Stimulated activated CD4-positive, alpha-beta T cell treated with anti-CD3 and anti-CD28 coated beads, TNF-alpha, amount 100 ng/mL, for 24 hours (primary cell): ENCODE measurements around the gene NAV2.

ENCODE experiments used
- DNase-seq, 3 experiments: peaks; one replicate each; pipeline ENCODE4 v3.0.0-alpha.2; 2020; ENCODE audit warnings: low read depth in 3 of 3

Gene NAV2

GRCh38 chr11:19862091-19862490 is 149.5 kb downstream of the NAV2 start:
- no peak for DNase-seq

DNA sequence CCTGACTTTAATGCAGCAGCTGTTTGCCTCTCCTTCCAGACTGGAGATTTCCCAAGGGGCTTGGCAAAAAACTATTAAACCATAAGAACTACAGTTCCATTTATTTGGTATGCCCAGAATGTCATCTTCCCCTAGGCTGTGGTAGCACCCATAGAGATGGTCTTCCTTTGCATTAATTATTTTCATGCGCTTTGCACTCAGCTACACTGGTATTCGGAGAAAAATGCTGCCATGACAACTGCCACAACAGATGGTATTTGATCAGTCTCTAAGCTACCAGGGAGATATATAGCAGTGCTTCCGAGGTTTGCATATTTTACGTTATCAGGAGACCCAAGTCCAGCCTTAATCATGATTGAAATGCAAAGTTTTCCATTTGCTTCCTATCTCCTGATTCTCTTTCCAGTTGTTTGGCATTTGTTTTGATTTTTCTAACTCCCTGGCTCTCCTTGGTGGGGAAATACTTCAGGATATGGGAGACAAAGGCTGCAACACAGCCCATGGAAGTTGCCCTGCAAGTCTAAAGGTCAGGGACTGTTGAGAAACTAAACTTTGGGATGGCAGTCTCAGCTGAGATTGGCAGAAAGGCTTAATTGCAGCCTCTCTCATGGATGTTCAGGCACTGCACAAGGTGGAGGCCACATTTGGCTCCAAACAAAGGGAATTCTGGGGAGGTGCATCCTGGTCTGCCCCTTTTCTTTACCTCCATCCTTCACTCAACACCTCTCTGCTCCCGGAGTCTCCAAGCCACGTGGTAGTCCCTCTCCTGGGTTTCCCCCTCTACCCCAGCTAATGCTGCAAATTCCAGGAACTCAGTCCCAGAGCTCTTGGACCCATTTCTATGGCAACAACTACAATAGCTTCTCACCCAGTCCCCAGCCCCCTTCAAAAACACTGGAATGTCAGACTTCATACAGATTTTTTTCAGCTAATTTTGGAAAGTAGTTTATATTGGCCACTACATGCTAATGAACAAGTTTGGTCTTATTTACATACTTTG is 151.8 kb downstream of the NAV2 start:
- no peak for DNase-seq

- DNase-seq: no peak
Observed at GRCh38 chr11:19866037-19866436, 153.4 kb downstream of the NAV2 start.

DNA sequence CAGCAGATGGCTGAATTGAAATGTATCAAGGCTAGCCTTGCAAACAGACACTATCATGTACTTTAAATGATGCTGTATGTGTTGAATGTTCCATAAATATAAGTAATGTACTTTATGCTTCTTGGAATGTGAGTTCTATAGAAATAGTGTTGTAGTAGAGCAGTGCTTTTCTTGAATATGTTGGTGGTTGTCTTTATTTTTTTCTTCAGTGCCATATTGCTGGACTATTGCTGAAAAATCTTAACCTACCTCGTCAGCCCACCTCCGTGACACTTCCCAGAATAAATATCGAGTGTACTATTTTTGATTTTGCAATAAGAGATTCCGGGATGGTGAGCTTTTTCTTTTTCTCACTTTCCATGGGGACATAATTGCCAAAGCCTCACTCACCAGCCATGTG is 153.9 kb downstream of the NAV2 start:
- DNase-seq: no peak

- no peak for DNase-seq
Observed at GRCh38 chr11:19867064-19867463, 154.4 kb downstream of the NAV2 start.

DNA sequence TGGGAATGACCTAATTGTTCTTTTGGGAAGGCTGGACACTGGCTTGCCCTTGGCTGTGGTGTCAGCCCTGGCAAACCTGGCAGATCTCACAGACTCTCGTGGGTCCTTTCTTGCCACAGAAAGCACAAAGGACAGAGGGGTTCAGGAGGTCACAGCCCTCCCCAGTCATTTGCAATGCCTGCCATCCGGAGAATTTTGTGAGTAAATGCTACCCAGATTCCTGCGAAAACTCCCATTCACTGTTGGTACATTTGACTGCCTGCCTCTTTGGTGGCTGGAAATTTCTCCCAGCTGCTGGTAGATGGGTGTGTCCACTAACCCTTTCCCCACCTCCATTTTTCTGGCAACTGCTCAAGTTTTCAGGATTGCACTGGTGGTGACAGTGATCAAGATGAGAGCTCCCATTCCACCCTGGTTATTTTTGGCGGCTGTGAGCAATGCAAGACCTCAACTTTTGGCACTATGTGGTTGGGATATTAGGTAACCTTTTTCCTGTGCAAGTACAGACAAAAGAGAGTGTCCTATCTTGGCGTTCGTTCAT is 155.7 kb downstream of the NAV2 start:
- no peak for DNase-seq

GRCh38 chr11:19868871-19869270 is 156.2 kb downstream of the NAV2 start:
- DNase-seq: no peak

- DNase-seq: no peak
Observed at GRCh38 chr11:19869466-19869865, 156.8 kb downstream of the NAV2 start.

GRCh38 chr11:19869946-19870589 is 157.4 kb downstream of the NAV2 start:
- DNase-seq: no peak

GRCh38 chr11:19871531-19871930 is 158.9 kb downstream of the NAV2 start:
- no peak for DNase-seq

DNA sequence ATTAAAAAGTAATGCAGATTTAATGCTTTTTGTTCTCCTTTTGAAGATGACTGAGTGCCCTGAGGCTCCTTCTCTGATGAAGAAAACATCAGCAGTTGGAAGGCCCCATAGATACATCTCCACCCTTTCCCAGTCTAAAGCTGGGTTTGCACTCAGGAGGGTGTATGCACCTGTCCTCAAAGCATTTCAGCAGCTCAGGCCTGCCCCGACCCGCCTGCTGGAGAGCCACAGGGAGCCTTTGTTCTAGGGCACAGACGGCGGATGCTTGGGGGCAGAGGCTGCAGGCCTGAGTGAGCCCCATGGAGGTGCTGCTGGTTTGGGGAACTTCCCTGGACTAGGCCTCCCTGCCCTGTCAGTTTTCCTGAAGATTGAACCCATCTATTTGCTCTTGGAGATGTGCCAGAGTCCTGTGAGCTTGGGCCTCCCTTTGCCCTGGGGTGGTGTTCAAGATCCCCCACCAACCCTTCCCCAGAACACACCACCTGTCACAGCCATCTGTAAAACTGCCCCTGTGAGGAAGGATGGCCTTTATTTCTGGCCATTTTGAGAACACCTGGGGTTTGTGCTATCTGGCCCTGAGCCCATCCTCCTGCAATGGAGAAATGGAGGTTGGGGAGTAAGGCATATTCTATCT is 160.0 kb downstream of the NAV2 start:
- no peak for DNase-seq

DNA sequence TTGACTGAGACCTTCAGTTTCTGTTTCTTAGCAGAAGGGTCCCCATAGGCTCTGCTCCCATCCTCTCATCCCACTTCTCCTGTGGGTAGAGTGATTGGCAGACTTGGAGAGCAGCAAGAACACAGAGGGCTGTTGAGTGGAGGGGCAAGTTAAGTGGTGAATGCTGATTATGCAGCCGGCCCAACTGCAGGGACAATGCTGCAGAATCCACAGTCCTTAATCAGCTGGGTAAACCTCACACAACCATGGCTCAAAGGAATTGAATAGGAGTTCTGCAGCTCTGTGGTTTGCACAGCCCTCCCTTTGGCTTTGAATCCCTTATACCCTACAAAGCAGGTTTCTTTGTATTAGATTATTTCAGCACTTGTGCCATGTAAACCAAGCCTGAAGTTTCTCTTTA is 161.1 kb downstream of the NAV2 start:
- no peak for DNase-seq

DNA sequence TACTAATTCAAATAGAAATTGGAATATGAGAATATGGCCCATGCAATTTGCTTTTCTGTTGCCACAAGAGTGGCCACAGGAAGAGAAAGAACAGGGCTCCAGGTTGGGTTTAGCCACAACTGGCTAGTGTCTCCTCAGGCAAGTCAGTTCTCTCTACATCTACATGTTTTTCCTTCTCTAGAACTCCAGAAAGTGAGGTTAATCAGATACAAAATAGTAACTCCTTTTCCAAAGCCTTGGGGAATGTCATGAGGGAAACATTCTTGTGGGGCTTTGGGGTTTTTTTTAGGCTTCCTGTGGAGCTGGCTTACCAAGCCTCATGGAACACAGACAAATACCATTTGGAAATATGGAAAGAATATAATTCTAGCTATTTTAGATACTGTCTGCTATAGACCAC is 161.6 kb downstream of the NAV2 start:
- DNase-seq: no peak

GRCh38 chr11:19876750-19877149 is 164.1 kb downstream of the NAV2 start:
- no peak for DNase-seq

DNA sequence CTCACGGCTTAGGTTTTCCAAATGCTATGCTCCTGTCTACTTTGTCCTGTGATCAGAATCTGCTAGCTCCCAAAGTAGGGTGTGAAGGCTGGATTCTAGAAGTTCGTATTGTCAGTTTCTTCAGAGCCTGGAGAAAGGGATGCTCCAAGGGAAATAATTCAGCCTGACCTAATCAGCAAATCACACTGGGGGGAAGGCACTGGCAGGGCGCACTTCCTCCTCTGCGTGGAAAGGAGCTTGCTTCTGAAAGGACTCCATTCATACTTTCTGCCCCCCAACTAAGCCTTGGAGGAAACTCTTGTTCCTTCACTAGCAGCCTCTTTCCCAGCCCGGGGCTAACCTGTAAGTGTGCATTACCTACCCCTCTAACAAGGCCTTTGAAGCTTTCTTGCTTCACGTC is 165.9 kb downstream of the NAV2 start:
- DNase-seq: no peak

GRCh38 chr11:19879307-19880087 is 166.9 kb downstream of the NAV2 start:
- no peak for DNase-seq

DNA sequence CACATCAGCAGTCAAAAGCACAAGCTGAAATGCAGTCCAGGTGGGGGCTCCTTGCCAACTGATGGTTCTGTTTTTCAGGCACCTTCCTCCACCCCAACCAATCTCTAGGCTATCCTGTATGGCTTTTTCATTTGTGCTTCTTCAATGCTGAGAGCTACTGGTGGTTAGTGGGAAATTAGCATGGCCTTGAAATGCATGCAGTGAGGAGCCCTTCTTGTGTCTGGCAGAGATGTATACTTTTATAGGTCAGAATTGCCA is 167.4 kb downstream of the NAV2 start:
- DNase-seq: no peak

GRCh38 chr11:19881177-19881576 is 168.5 kb downstream of the NAV2 start:
- DNase-seq: no peak

DNA sequence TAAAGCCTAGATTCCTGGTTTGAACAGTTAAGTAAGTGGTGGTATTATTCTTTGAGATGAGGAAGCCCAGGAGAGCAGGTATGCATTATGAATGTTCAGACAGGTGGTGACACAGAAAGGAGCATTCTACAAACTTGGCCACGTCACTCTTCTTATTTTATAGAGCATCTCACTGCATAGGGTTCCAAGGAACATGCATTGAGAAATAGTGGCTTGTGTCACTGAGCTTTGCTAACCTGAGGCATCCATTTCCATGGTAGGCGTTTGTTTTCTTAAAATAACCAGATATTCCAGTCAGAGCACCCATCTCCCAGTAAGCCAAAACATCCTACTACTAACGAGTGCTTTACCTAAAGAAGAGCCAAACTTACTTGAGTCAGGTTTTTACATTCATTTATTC is 169.7 kb downstream of the NAV2 start:
- no peak for DNase-seq

GRCh38 chr11:19886498-19886897 is 173.9 kb downstream of the NAV2 start:
- no peak for DNase-seq

- no peak for DNase-seq
Observed at GRCh38 chr11:19887842-19888241, 175.2 kb downstream of the NAV2 start.

GRCh38 chr11:19889531-19889930 is 176.9 kb downstream of the NAV2 start:
- DNase-seq: no peak
